ENCODE results near the gene PAX5.

Gene PAX5

DNA sequence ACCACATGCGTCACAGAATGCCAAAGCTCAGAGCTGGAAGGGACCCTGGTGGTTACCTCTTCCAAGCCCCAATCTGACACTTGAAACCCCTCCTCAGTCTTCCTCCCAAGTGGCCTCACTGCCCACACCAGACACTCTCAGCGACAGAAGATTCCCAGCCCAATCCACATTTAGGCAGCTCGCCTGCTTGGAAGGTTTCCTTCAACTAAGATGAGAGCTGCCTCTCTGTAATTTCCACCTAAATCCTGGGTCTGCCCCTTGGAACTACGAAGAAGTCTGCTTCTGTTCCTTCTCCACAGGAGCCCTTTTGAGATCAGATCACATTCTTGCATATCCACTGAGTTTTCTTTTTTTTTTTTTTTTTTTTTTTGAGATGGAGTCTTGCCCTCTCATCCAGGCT lies 83.7 kb downstream of the PAX5 start:
- no peak overlapping the region for H3K27ac ChIP-seq
- TF ChIP-seq, protein P1, sequence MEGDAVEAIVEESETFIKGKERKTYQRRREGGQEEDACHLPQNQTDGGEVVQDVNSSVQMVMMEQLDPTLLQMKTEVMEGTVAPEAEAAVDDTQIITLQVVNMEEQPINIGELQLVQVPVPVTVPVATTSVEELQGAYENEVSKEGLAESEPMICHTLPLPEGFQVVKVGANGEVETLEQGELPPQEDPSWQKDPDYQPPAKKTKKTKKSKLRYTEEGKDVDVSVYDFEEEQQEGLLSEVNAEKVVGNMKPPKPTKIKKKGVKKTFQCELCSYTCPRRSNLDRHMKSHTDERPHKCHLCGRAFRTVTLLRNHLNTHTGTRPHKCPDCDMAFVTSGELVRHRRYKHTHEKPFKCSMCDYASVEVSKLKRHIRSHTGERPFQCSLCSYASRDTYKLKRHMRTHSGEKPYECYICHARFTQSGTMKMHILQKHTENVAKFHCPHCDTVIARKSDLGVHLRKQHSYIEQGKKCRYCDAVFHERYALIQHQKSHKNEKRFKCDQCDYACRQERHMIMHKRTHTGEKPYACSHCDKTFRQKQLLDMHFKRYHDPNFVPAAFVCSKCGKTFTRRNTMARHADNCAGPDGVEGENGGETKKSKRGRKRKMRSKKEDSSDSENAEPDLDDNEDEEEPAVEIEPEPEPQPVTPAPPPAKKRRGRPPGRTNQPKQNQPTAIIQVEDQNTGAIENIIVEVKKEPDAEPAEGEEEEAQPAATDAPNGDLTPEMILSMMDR (IDR thresholded peaks at IDR 0.05): no peak
- TF ChIP-seq ZFX (IDR thresholded peaks at IDR 0.05; ENCODE audit: borderline replicate concordance): no peak

DNA sequence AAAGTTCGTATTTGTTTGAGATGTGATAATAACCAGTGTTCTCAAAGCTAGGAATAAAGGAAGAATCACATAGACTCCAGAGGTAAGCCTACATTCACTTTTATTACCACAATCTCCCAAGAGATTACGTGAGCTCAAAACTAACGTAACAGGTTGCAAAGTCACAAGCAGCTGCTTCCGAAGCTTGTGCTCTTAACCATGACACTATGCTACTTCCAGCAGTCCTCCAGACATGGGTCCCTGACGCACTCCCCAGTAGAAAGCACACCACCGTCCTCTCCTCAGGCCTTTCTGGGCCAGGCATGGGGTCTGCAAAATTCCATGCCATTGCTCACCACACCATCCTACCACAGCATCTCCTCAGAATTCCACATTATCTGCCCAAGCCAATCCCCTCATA lies 84.6 kb downstream of the PAX5 start:
- TF ChIP-seq, protein P1 (IDR thresholded peaks at IDR 0.05): no peak
- TF ChIP-seq ZFX (IDR thresholded peaks at IDR 0.05; ENCODE audit: borderline replicate concordance): no peak
- no peak overlapping the region for H3K27ac ChIP-seq

DNA sequence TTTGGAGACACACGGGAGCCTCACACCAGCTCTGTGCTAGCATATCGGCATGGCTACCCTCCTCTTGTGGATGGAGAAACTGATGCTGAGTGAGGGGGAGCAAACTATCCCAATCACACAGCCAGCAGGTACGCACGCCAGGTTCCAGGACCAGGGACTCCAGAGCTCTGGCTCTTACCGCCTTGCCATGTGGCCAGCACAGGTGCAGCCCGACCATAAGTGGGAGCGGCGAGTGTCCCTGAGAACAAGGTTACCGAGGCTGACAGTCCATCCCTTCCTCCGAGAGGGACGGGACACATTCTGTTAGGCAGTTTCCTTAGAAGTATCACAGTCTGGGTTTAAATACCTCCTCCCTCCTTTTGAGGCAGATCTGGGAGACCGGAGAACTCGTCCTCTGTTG lies 86.0 kb downstream of the PAX5 start:
- H3K27ac ChIP-seq: no peak overlapping the region
- TF ChIP-seq, protein P1 (IDR thresholded peaks at IDR 0.05): no peak
- TF ChIP-seq ZFX (IDR thresholded peaks at IDR 0.05; ENCODE audit: borderline replicate concordance): no peak

DNA sequence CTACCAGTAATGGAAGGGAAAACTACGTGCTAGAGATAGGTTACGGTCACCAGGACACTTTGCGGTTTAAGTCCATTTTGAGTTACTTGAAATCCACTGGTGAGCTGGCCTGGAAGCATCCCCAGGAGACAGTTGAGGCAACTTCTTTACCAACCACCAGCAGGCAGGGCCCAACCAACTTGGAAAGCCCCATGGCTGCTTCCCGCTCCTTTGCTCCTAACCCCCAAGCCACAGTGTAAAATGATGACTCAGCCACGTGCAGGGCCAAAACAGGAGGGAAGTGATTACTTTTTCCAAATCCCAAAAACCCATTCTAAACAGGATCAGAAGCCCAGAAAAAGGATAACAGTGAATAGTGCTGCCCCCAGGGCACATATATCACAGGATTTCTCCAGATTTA lies 87.4 kb downstream of the PAX5 start:
- TF ChIP-seq ZFX (IDR thresholded peaks at IDR 0.05; ENCODE audit: borderline replicate concordance): no peak
- TF ChIP-seq, protein P1 (IDR thresholded peaks at IDR 0.05): no peak
- H3K27ac ChIP-seq: no peak overlapping the region

DNA sequence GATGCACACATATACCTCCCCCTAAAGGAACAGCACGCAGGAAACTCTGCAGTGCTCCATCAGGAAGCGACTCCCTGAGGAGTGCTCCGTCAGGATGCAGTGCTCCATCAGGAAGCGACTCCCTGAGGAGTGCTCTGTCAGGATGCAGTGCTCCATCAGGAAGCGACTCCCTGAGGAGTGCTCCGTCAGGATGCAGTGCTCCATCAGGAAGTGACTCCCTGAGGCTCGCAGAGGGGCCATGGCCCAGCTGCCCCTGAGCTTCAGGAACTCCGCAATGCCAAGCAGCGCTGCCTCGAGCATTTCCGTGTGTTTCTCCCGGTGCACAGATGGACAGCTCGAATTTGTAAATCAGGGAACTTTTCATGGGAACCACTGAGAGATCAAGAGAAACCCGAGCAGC lies 88.1 kb downstream of the PAX5 start:
- no peak overlapping the region for H3K27ac ChIP-seq
- TF ChIP-seq, protein P1 (IDR thresholded peaks at IDR 0.05): no peak
- no peak for TF ChIP-seq ZFX (IDR thresholded peaks at IDR 0.05; ENCODE audit: borderline replicate concordance)

DNA sequence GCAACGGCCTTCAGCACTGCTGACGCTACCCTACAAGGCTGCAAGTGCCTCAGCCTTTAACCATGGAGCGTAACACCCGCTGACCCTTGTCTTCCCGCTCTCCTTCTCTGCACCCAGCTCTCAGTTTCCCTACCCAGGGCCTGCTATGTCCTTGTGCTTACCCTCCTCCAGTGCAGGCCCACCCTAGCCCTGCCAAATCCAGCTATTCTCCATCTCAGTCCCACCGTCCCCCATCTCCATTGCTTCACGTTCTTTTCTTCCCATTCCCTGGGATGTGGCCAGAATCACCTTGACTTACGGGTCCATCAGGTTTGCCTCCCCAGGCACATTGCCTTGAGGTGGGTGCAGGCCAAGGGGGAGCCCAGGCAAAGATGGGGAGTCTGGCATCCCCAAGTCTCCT lies 91.2 kb downstream of the PAX5 start:
- TF ChIP-seq, protein P1 (IDR thresholded peaks at IDR 0.05): no peak
- TF ChIP-seq ZFX (IDR thresholded peaks at IDR 0.05; ENCODE audit: borderline replicate concordance): no peak
- H3K27ac ChIP-seq: no peak overlapping the region

DNA sequence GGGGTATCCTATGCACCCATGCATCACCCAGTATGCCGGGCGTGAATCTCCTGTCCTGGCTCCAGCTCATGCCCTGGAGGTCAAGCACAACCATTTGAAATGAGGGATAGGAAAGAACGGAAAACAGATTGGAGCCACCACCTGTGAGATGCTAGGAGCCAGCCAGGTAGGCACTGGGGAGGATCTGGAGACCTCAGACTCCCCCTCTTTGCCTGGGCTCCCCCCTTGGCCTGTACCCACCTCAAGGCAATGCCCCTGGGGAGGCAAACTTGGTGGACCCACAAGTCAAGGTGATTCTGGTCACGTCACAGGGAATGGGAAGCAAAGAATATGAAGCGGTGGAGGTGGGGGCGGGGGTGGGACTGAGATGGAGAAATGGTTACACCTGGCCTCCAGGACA lies 92.6 kb downstream of the PAX5 start:
- H3K27ac ChIP-seq: no peak overlapping the region
- TF ChIP-seq, protein P1 (IDR thresholded peaks at IDR 0.05): no peak
- TF ChIP-seq ZFX (IDR thresholded peaks at IDR 0.05; ENCODE audit: borderline replicate concordance): no peak
